Measurements from ENCODE around the gene TBX15. TPM values are rescaled to one million over a fixed set of nuclear protein-coding genes. Genes with fewer than 3 reads are reported as not detected.

Gene TBX15
- total RNA-seq, result 1 to 10 TPM; 1.8 to 4.1 (median 3.2) TPM

DNA sequence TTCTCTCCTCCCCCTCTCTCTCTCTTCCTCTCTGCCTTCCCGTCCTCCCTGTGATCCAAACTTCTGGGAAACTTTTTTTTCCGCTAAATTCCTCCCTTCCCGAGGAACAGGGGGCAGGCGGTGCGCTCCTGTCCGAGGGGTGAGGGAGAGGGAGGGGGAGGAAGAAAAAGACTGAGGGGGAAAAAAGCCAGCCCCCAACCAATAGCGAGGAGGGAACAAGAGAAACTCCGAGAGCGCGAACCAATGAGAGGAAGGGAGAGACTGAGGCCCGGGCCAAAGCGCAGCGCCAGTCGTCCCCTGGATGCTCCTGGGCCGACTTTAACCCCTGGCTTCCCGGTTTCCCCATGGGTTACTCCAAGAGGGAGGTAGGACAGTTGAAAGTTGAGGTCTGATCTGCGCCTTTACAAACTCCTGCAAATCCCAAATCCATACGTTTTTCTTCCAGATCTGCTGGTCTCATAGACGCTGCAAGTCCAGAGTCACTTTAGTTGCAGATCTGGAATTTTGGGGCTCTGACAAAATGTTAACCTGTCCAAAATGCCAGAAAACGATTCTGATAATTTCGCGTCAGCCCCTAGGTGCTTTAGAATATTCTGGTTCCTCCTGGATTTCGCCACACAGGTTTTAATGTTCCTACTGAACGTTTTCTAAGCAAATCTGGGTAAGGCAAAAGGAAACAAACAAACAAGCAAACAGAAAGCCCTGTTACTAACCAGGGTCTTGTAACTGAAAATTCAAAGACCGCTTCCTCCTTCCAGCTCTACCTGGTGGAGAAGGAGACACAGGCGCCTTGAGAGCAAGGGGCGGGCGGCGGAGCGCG is at the start of gene TBX15:
TSS of gene TBX15 (minus strand) at position 158 of the 820 bp plus-strand sequence. CDS start 548 bp downstream, outside the sequence.
- TF ChIP-seq, protein P1, sequence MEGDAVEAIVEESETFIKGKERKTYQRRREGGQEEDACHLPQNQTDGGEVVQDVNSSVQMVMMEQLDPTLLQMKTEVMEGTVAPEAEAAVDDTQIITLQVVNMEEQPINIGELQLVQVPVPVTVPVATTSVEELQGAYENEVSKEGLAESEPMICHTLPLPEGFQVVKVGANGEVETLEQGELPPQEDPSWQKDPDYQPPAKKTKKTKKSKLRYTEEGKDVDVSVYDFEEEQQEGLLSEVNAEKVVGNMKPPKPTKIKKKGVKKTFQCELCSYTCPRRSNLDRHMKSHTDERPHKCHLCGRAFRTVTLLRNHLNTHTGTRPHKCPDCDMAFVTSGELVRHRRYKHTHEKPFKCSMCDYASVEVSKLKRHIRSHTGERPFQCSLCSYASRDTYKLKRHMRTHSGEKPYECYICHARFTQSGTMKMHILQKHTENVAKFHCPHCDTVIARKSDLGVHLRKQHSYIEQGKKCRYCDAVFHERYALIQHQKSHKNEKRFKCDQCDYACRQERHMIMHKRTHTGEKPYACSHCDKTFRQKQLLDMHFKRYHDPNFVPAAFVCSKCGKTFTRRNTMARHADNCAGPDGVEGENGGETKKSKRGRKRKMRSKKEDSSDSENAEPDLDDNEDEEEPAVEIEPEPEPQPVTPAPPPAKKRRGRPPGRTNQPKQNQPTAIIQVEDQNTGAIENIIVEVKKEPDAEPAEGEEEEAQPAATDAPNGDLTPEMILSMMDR (IDR thresholded peaks at IDR 0.05), result no peak
- no peak for ATAC-seq (ENCODE audit: low FRiP score)
- no peak for DNase-seq (ENCODE audit: low spot score)

DNA sequence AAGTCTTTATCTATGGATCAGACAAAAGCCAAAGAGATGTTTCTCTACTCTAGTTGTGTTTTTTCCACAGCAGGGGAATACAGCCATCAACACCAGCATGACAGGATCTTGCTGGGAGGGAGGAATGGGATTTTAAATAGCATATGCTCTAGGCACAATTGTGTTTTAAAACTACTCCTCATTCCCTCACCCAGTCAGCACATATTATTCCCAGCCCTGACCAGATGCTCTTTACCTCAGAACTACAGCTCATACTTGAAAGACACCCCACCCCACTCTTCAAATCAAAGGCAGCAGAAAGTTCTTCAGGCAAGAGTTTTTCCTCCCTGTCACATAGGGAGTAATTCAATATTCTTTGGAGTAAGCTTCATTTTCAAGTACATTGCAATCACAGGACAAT is 46.2 kb upstream of the TBX15 start:
- TF ChIP-seq, protein P1 (IDR thresholded peaks at IDR 0.05), result no peak
- no peak for ATAC-seq (ENCODE audit: low FRiP score)
- DNase-seq (ENCODE audit: low spot score), result no peak

DNA sequence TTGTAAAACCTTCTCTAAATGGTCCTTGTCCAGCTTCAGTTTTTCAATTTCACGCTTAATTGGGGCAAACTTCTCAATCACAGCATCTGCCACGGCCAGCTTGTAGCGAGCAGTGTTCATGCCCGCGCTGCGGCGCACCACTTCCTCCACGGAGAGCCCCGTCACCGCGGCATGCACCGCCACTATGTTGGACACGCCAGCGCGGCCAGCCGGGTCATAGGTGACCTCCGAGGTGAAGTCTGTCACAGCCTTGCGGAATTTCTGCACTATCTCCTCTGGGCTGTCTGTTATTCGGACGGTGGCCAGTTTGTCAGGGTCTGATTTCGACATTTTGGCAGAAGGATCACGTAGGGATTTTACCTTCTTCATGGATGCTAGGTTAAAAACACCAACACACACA is 44.8 kb upstream of the TBX15 start:
- no peak for ATAC-seq (ENCODE audit: low FRiP score)
- TF ChIP-seq, protein P1 (IDR thresholded peaks at IDR 0.05), result no peak
- no peak for DNase-seq (ENCODE audit: low spot score)

DNA sequence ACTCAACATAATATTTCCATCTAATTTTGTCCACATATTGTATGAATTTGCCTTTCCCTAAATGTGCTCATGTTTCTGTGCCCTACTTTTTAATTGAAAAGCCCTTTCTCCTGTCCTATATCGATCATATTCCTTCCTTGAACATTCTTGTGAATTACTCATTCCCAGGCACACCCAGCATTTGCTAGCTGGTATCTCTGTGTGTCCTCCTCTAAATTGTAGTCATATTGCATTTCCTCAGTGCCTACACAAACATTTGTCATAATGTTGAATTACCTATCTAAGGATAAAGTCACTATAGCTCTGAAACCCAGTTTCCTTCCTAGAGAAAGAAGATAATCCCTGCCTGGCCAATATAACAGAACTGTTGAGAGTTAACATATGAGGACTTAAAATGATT is 39.6 kb upstream of the TBX15 start:
- ATAC-seq (ENCODE audit: low FRiP score), result no peak
- TF ChIP-seq, protein P1 (IDR thresholded peaks at IDR 0.05), result no peak
- no peak for DNase-seq (ENCODE audit: low spot score)

DNA sequence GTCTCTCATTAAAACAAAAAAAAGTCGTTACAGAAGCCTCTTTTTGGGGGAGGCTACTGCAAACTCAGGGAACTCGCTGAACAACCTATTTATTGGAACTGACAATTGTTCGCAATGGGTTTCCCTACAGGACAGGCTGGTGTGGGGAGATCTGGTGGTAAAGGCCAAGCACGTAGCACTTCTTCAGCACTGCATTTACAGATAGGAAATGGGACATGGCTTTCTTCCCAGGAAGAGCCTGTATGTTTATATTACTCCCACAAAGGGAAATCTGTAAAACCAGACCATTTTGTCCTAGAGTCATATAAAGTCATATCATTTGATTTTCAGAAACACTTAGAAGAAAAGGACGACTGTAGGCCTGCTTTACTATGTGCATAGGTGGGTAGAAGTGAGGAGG is 38.8 kb upstream of the TBX15 start:
- ATAC-seq (ENCODE audit: low FRiP score) (no peak), DNase-seq (ENCODE audit: low spot score) (no peak)
- TF ChIP-seq, protein P1 (IDR thresholded peaks at IDR 0.05), result no peak

DNA sequence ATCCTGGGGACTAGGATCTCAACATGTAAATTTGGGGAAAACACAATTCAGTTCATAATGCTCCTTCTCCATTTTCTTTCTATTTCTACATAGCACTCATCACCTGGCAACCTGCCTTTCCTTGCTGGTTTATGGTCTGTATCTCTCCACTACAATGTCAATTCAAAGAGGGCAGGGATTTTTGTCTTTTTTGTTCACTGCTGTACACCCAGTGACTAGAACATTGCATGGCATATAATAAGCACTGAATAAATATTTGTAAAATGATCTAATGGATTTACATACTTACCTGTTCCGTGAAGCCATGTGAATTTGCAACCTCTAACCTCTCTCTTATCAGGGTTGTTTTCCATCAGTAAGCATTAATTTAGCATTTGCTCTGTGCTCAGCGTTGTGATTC is 27.4 kb upstream of the TBX15 start:
- no peak for ATAC-seq (ENCODE audit: low FRiP score)
- TF ChIP-seq, protein P1 (IDR thresholded peaks at IDR 0.05), result no peak
- DNase-seq (ENCODE audit: low spot score), result no peak

DNA sequence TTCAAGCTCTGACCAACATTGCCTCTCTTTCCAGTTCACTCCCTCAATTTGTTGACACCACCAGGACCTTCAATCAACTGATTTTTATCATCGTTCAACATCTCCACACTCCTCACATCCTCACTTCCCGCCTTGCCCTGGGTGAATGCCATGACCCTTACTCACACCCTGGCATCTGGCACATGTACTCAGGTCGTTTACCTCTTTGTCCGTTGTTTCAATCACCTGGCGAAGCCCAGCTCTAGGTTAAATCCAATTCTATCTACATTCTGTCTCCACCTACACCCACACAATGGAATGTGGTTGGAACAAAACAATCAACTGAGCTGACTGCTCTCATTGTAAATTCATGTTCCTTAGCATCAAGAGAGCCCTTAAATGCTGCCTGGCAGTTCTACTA is 24.2 kb upstream of the TBX15 start:
- ATAC-seq (ENCODE audit: low FRiP score), result no peak
- TF ChIP-seq, protein P1 (IDR thresholded peaks at IDR 0.05), result no peak
- DNase-seq (ENCODE audit: low spot score), result no peak
